Stimulated activated CD4-positive, alpha-beta T cell treated with anti-CD3 and anti-CD28 coated beads, TNF-alpha, amount 100 ng/mL, for 1 hour (primary cell): Measurements from ENCODE around the gene SYT8.
"Not testable (repeated sequence)": the region's sequence is repeated elsewhere in the genome, so short reads cannot be mapped to it uniquely, and the experiment has no call there.

Experiments used
- DNase-seq, 3 donors: peaks; one replicate each; pipeline ENCODE4 v3.0.0-alpha.2; 2020; ENCODE audit warnings: low read depth in 3 of 3, low spot score in 1 of 3

SYT8 gene, protein sequence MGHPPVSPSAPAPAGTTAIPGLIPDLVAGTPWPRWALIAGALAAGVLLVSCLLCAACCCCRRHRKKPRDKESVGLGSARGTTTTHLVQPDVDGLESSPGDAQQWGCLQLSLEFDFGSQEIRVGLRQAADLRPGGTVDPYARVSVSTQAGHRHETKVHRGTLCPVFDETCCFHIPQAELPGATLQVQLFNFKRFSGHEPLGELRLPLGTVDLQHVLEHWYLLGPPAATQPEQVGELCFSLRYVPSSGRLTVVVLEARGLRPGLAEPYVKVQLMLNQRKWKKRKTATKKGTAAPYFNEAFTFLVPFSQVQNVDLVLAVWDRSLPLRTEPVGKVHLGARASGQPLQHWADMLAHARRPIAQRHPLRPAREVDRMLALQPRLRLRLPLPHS

DNA sequence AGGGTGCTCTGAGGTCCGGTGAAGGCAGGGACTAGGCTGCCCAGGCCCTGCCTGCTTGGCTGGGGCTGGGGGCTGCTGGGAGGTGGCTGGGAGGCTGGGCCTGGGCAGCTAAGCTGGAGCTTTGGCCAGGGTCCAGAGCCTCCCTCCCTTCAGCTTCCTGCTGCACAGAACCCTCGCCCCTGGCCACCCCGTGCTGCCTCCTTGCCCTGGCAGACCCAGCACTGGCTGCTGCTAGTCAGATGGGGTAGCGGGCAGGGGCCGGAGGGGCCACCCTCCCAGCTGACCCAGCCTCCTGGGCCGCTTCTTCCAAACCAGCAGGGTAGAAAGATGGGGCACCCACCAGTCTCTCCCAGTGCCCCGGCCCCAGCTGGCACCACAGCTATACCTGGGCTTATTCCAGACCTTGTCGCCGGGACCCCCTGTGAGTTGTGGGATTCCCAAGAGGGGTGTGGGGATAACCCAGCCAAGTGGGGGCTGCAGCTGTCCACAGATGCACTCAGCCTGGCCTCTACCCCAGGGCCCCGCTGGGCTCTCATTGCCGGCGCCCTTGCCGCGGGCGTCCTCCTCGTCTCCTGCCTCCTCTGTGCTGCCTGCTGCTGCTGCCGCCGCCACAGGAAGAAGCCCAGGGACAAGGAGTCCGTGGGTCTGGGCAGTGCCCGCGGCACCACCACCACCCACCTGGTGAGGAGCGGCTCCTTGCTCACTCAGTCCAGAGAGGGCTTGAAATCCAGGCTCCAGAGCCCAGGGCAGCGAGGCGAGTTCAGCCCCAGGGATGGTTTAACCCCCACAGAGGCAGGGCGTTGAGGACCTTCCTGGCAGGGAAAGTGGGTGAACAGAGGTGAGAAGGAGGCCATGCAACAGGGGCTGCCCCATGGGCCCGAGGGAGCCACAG, at the start of gene SYT8:
SYT8 (plus strand) TSS at position 212 of the 892 bp plus-strand sequence; CDS start at position 328, 116 bp downstream.
- no peak for DNase-seq

DNA sequence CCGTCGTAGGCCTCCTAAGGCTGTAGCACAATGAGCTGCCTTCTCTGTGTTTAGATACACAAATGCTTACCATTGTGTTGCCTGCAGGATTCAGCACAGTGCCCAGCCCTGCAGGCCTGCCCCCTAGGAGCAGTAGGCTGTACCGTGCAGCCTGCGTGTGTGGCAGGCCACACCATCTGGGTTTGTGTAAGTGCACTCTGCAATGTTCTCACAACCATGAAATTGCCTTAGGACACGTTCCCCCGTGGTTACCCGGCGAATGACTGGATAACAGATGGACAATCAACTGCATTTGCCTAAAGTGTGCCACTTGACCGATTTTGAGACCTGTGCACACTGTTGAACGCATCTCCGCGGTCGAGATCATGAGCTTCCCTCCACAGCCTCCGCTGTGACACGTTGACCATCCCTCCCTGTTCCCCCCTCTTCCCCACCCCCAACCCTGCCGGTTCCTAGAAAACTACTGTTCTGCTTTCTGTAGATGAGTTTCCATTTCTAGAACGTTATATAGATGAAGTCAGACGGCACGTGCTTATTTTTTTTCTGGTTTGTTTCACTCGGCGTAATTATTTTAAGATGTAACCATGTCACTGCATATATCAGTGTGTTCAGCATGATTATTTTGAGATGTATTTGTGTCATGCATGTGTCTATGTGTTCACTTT, 48.9 kb upstream of the SYT8 start:
- no peak for DNase-seq

DNA sequence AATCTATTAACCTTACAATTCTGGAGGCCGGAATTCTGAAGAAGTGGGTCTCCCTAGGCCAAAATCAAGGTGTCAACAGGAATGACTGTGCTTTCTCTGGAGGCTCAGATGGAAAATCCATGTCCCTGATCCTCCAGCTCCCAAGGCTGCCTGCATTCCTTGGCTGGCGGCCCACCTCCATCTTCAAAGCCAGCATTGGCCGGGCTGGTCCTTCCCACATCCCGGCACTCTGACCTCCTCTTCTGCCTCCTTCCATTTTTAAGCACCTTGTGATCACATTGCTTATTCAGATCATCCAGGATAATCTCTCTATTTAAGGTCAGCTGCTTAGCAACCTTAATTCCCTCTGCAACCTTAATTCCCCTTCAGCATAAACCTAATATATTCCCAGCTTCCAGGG, 48.3 kb upstream of the SYT8 start:
- DNase-seq = no peak

DNA sequence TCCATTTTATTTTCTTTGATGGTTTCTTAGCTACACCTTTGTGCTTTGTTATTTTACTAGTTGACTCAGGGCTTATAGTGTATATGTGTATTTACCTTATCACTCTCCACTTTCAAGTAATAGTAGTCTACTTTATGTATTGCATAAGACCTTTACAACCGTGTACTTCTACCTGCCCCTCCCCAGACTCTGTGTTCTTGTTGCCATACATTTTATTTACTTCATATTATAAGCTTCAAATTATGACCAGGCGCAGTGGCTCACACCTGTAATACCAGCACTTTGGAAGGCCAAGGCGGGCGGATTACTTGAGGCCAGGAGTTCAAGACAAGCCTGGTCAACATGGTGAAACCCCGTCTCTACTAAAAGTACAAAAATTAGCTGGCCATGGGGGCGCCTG, 42.9 kb upstream of the SYT8 start:
- no peak for DNase-seq

DNA sequence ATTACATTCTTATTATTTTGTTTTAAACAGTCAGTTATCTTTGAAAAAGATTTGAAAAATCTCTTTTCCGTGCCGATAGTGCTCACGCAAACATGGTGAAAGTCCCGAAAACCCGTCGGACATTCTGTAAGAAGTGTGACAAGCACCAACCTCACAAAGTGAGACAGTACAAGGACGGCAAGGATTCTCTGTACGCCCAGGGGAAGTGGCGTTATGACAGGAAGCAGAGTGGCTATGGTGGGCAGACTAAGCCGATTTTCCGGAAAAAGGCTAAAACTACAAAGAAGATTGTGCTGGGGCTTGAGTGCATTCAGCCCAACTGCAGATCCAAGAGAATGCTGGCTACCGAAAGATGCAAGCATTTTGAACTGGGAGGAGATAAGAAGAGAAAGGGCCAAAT, 42.3 kb upstream of the SYT8 start:
- DNase-seq = no peak

DNA sequence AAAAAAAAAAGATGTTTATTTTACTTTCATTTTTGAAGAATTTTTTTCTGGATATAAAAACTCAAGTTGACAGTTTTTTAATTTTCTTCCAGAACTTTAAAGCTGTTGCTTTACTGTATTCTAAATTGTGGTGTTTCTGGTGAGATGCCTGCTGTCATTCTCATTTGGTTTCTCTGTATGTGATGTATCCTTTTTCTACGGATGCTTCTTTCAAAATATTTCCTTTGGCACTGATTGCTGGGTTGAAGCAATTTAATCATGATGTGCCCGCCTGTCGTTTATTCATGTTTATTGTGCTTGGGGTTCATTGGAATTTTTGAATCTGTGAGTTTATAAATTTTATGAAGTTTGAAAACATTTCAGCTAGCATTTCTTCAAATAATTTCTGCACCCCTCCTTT, 41.7 kb upstream of the SYT8 start:
- DNase-seq = no peak

DNA sequence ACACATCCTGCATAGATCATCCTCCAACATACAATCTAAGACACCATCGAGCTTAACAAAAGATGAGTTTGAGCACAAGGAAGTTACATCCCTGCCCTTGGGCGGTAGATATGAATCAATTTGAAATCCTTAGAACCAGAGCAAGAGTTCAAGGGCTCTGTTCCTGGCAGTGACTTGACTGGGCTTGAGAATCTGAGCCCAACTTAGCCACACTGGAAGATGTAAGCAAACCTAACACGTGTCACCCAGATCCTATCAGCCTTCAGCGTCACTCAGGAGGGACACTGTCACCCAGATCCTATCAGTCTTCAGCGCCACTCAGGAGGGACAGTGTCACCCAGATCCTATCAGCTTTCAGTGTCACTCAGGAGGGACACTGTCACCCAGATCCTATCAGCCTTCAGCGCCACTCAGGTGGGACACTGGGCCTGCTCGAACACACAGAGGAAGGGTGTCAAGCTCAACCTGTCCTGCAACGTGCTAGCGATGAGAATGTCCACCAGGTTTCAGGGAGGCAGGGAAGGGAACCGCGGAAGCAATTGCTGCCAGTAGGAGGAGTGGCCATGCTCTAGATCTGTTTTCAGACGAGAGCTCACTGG, 38.3 kb upstream of the SYT8 start:
- no peak for DNase-seq

DNA sequence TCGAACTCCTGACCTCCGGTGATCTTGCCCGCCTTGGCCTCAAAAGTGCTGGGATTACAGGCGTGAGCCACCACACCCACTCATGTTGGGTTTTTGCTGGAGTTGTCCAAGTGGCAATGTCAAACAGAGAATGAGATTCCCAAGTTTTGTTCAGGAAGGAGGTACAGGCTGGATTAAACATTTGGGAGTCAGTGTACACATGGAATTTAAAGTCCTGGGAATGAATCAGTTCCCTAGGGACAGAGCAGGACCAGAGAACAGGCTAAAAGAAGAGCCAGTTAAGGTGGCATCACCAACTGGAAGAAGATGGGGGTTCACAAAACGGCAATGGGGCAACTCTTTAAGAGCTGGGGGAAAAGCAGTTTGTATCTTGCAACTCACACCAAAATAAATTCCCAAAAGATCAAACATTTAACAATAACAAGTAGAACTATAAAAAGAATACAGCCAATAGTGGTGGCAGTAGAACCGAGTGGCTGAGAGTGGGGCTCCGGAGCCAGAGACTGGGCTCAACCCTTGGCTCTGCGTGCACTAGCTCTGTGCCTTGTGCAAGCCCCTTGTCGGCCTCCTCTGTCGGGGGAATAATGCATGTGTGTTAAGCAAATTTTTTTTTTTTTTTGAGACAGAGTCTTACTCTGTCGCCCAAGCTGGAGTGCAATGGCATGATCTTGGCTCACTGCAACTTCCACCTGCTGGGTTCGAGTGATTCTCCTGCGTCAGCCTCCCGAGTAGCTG, 37.2 kb upstream of the SYT8 start:
- no peak for DNase-seq

DNA sequence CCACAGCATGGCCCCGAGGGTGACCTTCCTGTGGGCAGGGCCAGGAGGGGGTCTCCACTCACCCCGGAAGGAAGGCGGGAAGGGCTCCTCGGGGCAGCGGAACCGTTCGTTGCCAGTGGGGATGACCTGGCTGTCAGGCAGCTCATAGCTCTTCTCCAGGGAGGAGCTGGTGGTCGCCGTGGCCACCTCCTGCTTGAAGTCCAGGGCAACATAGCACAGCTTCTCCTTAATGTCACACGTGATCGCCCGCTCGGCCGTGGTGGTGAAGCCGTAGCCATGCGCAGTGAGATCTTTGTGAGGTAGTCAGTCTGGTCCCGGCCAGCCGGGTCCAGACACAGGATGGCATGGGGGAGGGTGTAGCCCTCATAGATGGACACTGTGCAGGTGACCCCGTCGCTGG, 31.5 kb upstream of the SYT8 start:
- no peak for DNase-seq

DNA sequence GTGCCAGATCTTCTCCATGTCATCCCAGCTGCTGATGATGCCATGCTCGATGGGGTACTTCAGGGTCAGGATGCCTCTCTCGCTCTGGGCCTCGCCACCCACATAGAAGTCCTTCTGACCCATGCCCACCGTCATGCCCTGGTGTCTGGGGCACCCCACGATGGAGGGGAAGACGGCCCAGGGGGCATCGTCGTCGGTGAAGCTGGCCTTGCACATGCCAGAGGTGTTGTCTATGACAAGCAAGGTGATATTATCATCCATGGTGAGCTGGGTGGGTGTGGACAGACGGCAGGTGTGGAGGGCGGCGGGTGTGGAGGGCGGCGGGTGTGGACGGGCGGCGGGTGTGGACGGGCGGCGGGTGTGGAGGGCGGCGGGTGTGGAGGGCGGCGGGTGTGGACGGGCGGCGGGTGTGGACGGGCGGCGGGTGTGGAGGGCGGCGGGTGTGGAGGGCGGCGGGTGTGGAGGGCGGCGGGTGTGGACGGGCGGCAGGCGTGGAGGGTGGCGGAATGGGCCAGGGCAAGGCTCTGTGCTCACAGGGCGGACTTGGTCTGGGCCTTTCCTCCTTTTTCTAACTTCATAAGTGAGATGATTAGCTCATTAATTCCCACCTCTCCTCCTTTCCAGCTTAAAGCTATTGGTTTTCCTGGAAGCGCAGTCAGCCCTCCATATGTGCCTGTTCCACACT, 30.8 kb upstream of the SYT8 start:
- not testable (repeated sequence) for DNase-seq

DNA sequence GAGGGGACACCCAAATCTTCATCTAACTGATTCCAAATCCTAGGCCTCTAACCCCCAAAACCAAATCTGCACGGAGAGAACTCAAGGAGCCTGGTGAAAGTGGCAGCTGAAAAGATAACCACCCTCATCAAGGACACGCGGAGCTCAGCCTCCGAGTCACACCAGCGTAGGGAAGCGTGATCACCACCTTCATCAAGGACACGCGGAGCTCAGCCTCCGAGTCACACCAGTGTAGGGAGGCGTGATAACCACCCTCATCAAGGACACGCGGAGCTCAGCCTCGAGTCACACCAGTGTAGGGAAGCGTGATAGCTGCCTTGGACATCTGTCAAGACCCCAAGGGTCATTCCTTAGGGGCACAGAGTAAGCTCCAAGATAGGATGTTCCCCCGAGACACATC, 29.3 kb upstream of the SYT8 start:
- no peak for DNase-seq

DNA sequence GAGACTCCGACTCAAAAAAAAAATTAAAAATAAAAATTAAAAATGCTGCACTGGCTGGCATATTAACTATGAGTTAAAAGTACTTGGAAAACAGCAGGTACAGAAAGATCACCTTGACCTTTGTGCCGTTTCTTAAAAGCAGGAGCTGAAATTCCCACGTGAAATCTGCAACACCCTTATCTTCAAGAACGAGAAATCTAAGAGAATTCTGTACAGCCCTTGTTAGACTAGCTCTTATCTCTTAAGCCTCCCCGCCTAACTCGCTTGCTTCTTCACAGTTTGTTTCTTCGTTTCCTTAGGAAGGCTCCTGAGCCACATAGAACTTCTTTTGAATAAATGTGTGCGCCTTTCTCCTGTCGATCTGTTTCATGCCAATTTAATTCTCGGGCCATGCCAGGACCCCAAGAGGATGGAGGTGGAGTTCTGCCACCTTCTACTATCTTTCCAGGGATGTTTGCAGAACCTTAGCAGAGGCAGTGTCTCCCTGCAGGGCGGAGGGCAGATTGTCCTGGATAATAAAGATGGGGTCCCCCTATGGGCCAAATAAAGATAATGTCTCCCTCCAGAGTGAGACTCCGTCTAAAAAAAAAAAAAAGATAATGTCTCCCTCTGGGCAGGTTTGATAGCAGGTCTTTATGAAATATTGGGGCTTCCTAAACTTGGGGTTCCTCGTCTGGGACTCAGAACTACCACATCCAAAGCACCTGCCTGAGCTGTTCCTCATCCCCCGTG, 27.4 kb upstream of the SYT8 start:
- DNase-seq = no peak

DNA sequence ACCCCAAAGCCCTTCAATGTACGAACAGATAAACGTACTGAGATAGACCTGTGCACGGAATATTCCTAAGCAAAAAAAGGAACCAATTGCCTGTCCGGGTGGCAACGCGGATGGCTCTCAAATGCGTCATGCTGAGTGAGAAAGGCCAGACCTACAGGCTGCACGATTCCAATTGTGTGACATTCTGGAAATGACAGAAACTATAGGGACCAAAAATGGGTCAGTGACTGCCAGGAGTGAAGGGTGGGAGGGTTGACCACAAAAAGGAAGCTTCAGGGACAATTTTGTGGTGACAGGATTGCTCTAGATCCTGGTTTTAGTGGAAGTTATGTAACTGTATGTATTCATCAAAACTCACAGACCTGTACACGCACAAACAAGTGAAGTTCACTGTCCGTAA, 24.0 kb upstream of the SYT8 start:
- DNase-seq = no peak

DNA sequence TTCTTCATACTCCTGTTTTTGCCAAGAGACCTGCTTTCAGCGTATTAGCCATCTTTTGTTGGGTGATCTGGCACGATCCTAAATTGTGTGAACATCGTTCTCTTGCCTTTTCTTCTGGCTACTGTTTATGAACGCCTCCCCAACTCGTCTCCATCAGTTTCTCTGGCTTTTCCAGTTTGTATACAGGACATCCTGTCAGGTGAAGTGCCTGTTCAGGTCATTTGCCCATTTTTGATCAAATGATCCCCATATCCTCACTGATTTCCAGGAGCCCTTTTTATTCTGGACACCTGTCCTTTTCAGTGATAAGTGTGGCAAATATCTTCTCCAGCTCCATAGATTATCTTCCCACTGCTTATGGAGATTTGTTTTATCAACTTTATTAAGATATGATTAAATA, 22.5 kb upstream of the SYT8 start:
- no peak for DNase-seq

DNA sequence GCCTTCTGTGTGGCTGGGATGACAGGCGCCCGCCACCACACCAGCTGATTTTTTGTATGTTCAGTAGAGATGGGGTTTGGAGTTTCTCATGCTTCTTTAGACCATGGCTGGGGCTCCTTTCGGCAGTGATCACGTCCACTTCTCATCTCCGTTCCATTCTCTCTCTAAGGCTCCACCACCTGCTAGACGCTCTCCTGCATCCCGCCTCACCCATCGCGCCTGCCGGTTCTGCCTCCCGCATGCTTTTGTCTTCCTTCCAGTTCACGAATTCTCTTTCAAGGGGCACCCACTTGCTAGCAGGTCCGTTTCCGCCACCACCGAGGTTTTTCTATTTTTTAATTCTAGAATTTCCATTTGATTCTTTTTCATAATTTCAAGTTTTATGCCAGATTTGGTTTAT, 22.0 kb upstream of the SYT8 start:
- no peak for DNase-seq

DNA sequence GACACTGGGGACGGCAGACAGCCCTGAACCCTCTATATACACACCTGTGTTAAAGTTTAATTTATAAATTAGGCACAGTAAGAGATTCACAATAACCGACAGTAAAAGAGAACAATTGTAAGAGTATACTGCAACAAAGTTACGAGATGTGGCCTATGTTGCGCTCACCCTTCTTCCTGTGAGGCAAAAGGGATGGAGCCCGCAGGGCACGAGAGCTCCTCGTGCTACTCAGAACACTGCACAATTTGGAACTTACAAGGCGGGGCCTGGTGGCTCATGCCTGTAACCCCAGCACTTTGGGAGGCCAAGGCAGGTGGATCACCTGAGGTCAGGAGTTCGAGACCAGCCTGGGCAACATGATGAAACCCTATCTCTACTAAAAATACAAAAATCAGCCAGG, 21.4 kb upstream of the SYT8 start:
- not testable (repeated sequence) for DNase-seq

DNA sequence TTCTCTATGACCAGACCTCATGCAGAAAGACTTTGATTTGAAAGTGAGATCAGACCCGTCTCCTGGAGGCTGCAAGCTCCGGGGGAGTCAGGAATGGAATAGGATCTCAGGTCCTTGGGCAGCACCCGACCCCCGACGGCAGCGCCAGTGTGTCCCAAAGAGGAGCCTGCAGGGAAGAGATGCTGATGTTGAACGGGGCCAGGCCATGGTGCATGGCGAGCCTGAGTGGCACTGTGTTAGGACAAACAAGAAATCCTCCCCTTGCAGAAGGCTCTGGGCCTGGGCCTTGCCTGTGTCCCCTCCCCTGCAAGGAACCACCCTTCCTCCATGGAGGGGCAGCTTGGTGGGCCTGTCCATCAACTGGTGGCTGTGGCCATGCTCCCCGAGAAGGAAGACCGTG, 20.1 kb upstream of the SYT8 start:
- no peak for DNase-seq

DNA sequence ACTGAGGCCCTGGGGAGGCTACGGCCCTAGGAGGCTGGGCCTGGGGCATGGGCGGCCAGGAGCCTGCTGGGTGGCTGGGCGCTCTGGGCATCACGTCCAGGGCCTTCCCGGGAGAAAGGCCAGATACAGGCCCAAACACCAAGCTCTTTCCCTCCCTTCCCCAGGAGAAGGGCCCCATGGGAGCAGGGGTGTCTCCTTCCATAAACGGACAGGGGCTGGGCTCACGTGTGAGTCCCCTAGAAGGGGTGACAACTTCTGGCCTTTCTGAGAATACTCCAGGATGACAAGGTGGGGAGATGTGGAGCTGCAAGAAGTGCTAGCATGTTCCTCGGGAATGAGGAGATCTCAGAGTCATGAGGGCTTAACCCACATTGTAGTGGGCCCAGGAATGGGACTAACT, 19.5 kb upstream of the SYT8 start:
- DNase-seq = no peak

DNA sequence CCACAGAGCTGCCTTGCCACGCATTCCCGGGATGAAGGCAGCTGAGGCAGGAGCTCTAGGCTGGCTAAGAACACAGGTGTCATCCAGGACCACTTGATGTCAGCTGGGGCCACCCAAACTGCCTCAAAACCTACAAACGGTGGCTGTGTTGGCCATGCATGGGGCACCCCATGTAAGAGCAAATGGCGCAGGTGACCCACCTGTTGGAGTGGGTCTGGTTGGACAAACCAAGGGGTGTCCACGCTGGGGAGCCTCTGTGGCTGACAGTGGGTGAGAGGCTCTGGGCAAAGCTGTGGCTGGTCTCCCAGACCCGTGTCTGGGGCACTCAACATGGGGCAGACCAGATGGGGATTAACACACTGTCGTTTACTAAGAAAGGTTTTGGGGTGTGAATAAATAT, 19.0 kb upstream of the SYT8 start:
- no peak for DNase-seq

DNA sequence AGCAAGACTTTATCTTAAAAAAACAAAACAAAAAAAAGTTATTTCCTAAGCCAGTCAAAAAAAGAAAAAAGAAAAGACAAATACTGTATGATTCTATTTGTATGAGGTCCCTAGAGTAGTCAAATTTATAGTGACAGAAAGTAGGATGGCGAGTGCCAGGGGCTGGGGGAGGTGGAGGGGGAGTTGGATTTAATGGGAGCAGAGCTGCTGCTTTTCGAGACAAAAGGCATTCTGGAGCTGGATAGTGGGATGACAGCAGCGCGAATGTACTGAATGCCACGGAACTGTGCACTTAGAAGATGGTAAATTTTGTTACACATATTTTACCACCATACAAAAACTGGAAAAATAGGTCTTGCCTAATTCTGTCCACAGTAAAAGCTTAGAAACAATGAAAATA, 17.8 kb upstream of the SYT8 start:
- no peak for DNase-seq
